HG02798 (cell line): ENCODE measurements around the gene ARL3.

Experiments
- ATAC-seq: cut with Tn5 transposase; IDR thresholded peaks from one replicate; pipeline ENCODE4 v1.9.1; 2021; ENCODE audit warnings: mild to moderate bottlenecking; ENCODE audit not compliant: unreplicated experiment, poor library complexity

ARL3 gene

DNA sequence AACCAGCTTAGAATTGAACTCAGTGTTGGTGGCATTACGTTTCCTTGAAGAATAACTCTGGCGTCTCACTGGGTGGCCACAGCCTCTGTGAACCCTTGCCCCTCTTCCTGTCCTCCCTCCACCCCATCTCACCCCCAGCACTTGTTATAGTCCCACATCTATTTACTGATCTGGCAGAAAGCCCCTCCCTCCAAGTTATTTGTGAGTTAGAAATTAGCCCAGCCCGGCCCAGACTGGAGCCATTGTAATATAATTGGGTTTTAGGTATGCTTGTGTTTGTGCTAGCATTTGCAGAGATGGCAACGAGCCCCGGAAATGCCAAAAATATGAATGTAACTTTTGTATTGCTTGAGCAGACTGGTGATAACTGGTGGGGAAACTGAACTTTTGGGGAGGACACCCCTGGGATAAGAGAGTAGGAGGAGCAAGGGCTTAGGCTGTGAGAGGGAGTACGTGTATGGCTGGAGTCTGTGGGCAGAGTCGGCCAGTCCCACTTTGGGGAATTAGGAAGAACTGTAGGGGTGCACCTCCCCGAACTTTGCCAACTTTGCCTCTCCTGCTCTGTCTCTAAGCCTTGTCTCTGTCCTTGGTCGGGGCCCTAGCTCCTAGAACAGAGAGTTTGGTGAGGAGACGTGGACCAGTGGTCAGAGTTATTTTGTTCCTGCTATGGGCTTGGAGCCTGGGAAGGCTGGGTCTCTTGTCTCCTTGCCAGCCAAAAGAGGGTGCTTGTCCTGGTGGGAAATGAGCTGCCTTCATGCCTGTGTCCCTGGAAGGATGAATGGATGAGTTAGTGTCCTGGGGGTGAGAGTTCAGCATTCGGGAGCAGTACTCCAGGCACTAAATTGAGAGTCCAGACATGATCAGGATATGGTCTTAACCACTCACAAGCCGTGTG, 89.2 kb downstream of the ARL3 start:
- no peak for ATAC-seq

DNA sequence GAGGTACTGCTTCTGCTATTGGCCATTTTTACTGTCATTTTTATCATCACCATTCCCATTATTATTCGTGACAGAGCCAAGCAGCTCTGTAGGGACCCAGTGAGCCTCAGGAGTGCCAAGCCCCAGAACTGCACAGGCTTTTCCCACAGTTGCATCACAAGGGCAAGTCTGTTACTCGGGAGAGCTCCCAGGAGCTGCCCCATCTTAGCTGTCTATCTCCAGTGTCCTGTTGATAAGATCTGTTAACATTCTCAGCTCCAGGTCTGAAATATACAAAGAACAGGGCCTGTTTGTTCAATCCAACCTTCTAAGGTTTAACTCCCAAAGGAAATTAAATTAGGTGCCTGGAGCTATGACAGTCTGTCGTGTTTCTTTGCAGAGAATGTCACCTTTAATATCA, 90.1 kb downstream of the ARL3 start:
- ATAC-seq: no peak
